ENCODE results near the gene PARP1. TPM values are rescaled to one million over a fixed set of nuclear protein-coding genes. Genes with fewer than 3 reads are reported as not detected.

PARP1 gene
- total RNA-seq, 1 donor from 2014 or later: 101 TPM

DNA sequence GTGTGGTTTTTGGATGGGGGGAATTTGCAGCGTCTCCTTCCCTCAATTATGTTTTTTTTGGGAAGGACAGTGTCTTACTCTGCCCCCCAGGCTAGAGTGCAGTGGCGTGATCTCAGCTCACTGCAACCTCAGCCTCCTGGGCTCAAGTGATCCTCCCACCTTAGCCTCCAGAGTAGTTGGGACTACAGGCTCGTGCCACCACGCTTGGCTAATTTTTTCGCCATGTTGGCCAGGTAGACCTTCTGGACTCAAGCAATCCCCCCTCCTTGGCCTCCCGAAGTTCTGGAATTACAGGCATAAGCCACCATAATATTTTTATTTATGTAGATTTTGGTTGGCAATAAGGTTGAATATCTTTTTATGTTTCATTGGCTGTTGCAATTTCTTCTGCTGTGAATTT is 9.5 kb upstream of the PARP1 start:
- Mint-ChIP-seq H3K9me3 (no peaks in the 10 kb centered on the region), H3K27me3 (ENCODE audit: low read depth) (peaks cover 5% of the 10 kb centered on the region), H3K36me3 (no peaks in the 10 kb centered on the region), H3K27ac (no peak overlapping the region), H3K4me1 (no peaks in the 10 kb centered on the region), H3K4me3 (no peak overlapping the region)
- TF ChIP-seq, protein P1, sequence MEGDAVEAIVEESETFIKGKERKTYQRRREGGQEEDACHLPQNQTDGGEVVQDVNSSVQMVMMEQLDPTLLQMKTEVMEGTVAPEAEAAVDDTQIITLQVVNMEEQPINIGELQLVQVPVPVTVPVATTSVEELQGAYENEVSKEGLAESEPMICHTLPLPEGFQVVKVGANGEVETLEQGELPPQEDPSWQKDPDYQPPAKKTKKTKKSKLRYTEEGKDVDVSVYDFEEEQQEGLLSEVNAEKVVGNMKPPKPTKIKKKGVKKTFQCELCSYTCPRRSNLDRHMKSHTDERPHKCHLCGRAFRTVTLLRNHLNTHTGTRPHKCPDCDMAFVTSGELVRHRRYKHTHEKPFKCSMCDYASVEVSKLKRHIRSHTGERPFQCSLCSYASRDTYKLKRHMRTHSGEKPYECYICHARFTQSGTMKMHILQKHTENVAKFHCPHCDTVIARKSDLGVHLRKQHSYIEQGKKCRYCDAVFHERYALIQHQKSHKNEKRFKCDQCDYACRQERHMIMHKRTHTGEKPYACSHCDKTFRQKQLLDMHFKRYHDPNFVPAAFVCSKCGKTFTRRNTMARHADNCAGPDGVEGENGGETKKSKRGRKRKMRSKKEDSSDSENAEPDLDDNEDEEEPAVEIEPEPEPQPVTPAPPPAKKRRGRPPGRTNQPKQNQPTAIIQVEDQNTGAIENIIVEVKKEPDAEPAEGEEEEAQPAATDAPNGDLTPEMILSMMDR (IDR thresholded peaks at IDR 0.05; ENCODE audit: unreplicated experiment): no peak
- DNase-seq (ENCODE audit: low spot score in 2 of 2, unreplicated experiment in 2 of 2): no peak

DNA sequence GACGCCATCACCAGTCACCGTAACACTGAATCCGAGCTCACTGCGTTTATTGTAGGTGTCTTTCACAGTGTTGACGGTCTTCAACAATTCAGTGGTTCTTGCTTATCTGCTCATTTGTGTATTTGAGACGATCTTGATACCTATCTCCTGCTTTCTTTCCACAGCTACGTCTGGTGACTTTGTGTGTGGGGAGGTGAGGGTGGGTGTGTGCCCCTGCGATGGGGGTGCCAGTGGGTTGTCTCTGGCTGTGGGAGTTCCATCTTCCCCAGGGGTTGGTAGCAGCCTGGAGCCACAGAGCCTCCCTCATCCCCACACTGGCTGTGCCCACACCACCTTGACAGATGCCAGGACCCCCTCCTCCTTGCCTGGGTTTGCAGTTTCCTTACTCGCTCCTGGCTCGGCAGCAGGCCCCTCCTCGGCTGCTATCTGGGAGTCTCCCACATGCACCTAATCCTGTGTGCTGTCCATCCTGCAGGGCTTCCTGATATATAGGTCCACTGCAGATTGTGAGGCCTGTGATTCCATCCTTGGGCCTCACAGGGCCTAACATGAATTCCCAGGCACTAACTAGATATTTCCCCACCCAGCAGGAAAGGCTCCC is 6.3 kb upstream of the PARP1 start:
- no peak for DNase-seq (ENCODE audit: low spot score in 2 of 2, unreplicated experiment in 2 of 2)

DNA sequence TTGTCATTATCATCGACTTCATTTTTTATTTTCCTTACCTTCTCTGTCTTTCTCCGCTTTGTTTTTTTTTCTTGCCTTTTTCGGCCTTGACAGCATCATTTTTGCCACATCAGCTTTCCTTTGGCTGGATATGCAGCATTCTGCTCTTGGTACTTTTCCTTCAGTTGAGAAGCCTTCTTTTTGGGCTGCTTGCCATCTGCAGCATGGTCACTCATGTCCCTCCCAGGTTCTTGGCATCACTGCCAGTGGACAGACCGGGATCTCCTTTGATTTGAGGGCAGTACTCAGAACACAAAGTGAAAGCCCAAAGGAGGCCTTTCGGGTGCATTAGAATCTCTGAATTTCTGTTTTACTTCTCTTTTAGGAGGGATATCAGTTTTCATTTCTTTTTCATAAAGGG is 3.7 kb upstream of the PARP1 start:
- H3K36me3 Mint-ChIP-seq: no peaks in the 10 kb centered on the region
- H3K4me1 Mint-ChIP-seq: peaks cover 8% of the 10 kb centered on the region
- no peak overlapping the region for H3K27ac Mint-ChIP-seq
- peaks cover 2% of the 10 kb centered on the region for H3K27me3 Mint-ChIP-seq (ENCODE audit: low read depth)
- H3K9me3 Mint-ChIP-seq: no peaks in the 10 kb centered on the region
- TF ChIP-seq, protein P1 (IDR thresholded peaks at IDR 0.05; ENCODE audit: unreplicated experiment): no peak
- no peak for DNase-seq (ENCODE audit: low spot score in 2 of 2, unreplicated experiment in 2 of 2)
- H3K4me3 Mint-ChIP-seq: no peak overlapping the region

More for the DNA sequence above, 6.3 kb upstream of the PARP1 start:
- Mint-ChIP-seq H3K4me1 (no peaks in the 10 kb centered on the region), H3K4me3 (no peak overlapping the region), H3K36me3 (no peaks in the 10 kb centered on the region), H3K9me3 (no peaks in the 10 kb centered on the region), H3K27ac (no peak overlapping the region), H3K27me3 (ENCODE audit: low read depth) (peaks cover 2% of the 10 kb centered on the region)
- TF ChIP-seq, protein P1 (IDR thresholded peaks at IDR 0.05; ENCODE audit: unreplicated experiment): no peak

DNA sequence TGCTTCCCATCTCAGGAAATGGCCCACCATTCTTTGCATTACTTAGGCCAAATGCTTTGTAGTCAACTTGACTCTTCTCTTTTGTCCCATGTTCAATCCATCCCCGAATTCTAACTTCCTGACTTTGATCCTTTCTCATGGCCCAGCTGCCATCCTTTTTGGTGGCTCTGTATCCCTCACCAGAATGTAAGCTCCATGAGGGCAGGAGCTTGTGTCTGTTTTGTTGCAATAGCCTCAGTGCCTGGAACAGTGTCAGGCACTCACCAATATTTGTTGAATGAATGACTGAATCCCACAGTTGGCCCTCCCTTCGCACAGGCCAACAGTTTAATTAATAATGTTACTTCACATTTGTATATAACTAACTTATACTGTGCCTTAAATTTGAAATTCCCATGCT is 3.1 kb upstream of the PARP1 start:
- H3K27ac Mint-ChIP-seq: no peak overlapping the region
- DNase-seq (ENCODE audit: low spot score in 2 of 2, unreplicated experiment in 2 of 2): no peak
- H3K27me3 Mint-ChIP-seq (ENCODE audit: low read depth): no peaks in the 10 kb centered on the region
- no peaks in the 10 kb centered on the region for H3K36me3 Mint-ChIP-seq
- TF ChIP-seq, protein P1 (IDR thresholded peaks at IDR 0.05; ENCODE audit: unreplicated experiment): no peak
- H3K9me3 Mint-ChIP-seq: no peaks in the 10 kb centered on the region
- peaks cover 14% of the 10 kb centered on the region for H3K4me1 Mint-ChIP-seq
- no peak overlapping the region for H3K4me3 Mint-ChIP-seq

DNA sequence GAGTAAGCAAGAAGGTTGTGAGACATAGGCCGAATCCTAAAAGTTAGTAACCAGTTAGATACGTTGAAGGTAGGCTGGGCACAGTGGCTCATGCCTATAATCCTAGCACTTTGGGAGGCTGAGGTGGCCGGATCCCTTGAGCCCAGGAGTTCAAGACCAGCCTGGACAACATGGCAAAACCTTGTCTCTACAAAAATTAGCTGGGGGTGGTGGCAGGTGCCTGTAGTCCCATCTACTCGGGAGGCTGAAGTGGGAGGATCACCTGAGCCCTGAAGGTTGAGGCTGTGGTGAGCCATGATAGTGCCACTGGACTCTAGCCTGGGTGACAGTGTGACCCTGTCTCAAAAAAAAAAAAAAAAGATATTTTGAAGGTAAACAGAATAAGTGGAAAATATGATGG is 1.5 kb upstream of the PARP1 start:
- TF ChIP-seq, protein P1 (IDR thresholded peaks at IDR 0.05; ENCODE audit: unreplicated experiment): no peak
- no peaks in the 10 kb centered on the region for H3K9me3 Mint-ChIP-seq
- H3K4me1 Mint-ChIP-seq: peaks cover 27% of the 10 kb centered on the region
- H3K27me3 Mint-ChIP-seq (ENCODE audit: low read depth): no peaks in the 10 kb centered on the region
- H3K27ac Mint-ChIP-seq: no peak overlapping the region
- H3K4me3 Mint-ChIP-seq: no peak overlapping the region
- no peak for DNase-seq (ENCODE audit: low spot score in 2 of 2, unreplicated experiment in 2 of 2)
- no peaks in the 10 kb centered on the region for H3K36me3 Mint-ChIP-seq
